Measurements from ENCODE around the gene FZD10. TPM values are rescaled to one million over a fixed set of nuclear protein-coding genes. Genes with fewer than 3 reads are reported as not detected.

The FZD10 gene
- total and polyA plus RNA-seq, 2 of the 13 experiments (the other 11 are each of a cell fraction or from before 2014, with no cell fraction given): not detected

DNA sequence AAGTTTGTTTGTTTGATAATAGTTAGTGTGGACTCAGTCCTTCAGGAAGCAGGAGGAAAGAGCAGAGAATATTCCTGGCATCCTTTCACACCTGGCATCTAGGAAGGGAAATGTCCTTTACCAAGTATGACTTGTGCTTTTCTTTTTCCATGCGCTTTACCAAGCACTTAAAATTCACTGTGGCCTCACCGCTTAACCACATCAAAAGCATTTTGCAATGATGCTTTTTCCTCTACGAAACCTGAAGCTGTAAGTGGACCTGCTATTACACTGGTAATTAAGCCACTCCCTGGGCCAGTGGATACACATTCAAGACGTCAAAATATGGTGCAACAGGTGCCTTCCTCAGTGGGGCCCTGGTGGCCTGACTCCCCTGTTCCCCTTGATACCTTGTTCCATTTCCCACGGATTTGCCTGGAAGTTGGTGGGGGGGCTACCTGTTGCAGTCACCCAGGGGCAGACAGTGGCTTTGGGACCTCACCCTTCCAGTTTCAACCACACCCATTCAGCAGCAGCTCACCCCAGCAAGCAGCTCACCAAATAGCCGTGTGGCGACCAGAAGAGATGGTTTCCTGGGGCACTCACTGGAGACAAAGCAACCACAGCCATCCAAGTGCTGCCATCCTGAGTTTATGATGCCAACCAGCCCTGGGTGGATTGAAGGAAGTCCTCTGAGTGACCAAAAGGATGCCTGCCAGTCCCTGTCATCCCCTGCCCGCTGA, 14.2 kb upstream of the FZD10 start:
- Histone ChIP-seq H4K20me1 (ENCODE audit: insufficient read depth, low read length) (no peaks in the 10 kb centered on the region), H3K27me3 (ENCODE audit: control insufficient read depth in 1 of 2, insufficient read depth in 2 of 2, low read length in 2 of 2) (peaks cover 4 to 47% of the 10 kb centered on the region in 2 experiments; a peak in 4 of 5 replicates), H3K9ac (ENCODE audit: insufficient read depth, low read depth, low read length) (no peak overlapping the region), H3K36me3 (replicated peaks in 1 of 2; ENCODE audit: control insufficient read depth in 1 of 2, insufficient read depth in 2 of 2, low read length in 2 of 2) (no peaks in the 10 kb centered on the region), H3K9me3 (ENCODE audit: low read length) (no peaks in the 10 kb centered on the region), H3K27ac (ENCODE audit: extremely low read length, insufficient read depth, low read length) (no peak overlapping the region), H3K4me3 (replicated peaks in 1 of 3; ENCODE audit: insufficient read depth in 1 of 3, low read depth in 2 of 3, low read length in 3 of 3) (no peak overlapping the region), H3K79me2 (ENCODE audit: insufficient read depth, low read length) (no peaks in the 10 kb centered on the region), H3K4me2 (ENCODE audit: low read depth, low read length) (no peak overlapping the region), H3K4me1 (ENCODE audit: insufficient read depth, low read length) (no peaks in the 10 kb centered on the region), H2AFZ (ENCODE audit: low read length) (no peak overlapping the region)
- POLR2A ChIA-PET: no interaction called here
- no peak for FAIRE-seq
- WGBS (ENCODE audit: low lambda C conversion rate): 12% methylated on average over 7 of the region's 8 CpGs
- TF ChIP-seq NFKBIZ (CRISPR knock-in tag; IDR thresholded peaks at IDR 0.05) (no peak), ZNF441 (CRISPR knock-in tag; IDR thresholded peaks at IDR 0.05; ENCODE audit: borderline replicate concordance) (no peak), ZNF558 (CRISPR knock-in tag; IDR thresholded peaks at IDR 0.05; ENCODE audit: borderline replicate concordance) (no peak), HDAC1 (CRISPR knock-in tag; IDR thresholded peaks at IDR 0.05) (no peak), KMT2B (CRISPR knock-in tag; IDR thresholded peaks at IDR 0.05) (no peak)
- no peak for ATAC-seq
- CTCF ChIA-PET (ENCODE audit: low intra/inter-chr PET ratio, low total read pairs): no interaction called here
- intact Hi-C loops (cut with micrococcal nuclease; ENCODE audit: unreplicated experiment) (no loop called here), in situ Hi-C loops (cut with HindIII; ENCODE audit: extremely low pct_ligation_motif_present, low pct_unique_long_range_greater_than_20kb) (no loop called here)
- DNase-seq (ENCODE audit: low spot score): no peak
- BruUV-seq (replicated peaks): no TSS peak

- Histone ChIP-seq H3K4me1 (ENCODE audit: insufficient read depth, low read length) (no peaks in the 10 kb centered on the region), H4K20me1 (ENCODE audit: insufficient read depth, low read length) (no peaks in the 10 kb centered on the region), H2AFZ (ENCODE audit: low read length) (no peak overlapping the region), H3K4me2 (ENCODE audit: low read depth, low read length) (no peak overlapping the region), H3K4me3 (replicated peaks in 1 of 3; ENCODE audit: insufficient read depth in 1 of 3, low read depth in 2 of 3, low read length in 3 of 3) (no peak overlapping the region), H3K9me3 (ENCODE audit: low read length) (no peaks in the 10 kb centered on the region), H3K27me3 (ENCODE audit: control insufficient read depth in 1 of 2, insufficient read depth in 2 of 2, low read length in 2 of 2) (peaks cover 6 to 31% of the 10 kb centered on the region in 2 experiments; a peak in 4 of 5 replicates), H3K9ac (ENCODE audit: insufficient read depth, low read depth, low read length) (no peak overlapping the region), H3K79me2 (ENCODE audit: insufficient read depth, low read length) (no peaks in the 10 kb centered on the region), H3K27ac (ENCODE audit: extremely low read length, insufficient read depth, low read length) (no peak overlapping the region), H3K36me3 (replicated peaks in 1 of 2; ENCODE audit: control insufficient read depth in 1 of 2, insufficient read depth in 2 of 2, low read length in 2 of 2) (no peaks in the 10 kb centered on the region)
- POLR2A ChIA-PET: no interaction called here
- FAIRE-seq (no peak), DNase-seq (ENCODE audit: low spot score) (no peak), ATAC-seq (no peak)
- in situ Hi-C loops (cut with HindIII; ENCODE audit: extremely low pct_ligation_motif_present, low pct_unique_long_range_greater_than_20kb) (no loop called here), intact Hi-C loops (cut with micrococcal nuclease; ENCODE audit: unreplicated experiment) (no loop called here)
- CTCF ChIA-PET (ENCODE audit: low intra/inter-chr PET ratio, low total read pairs): no interaction called here
- 17% methylated on average over 3 of the region's 9 CpGs for WGBS (ENCODE audit: low lambda C conversion rate)
- no TSS peak for BruUV-seq (replicated peaks)
- TF ChIP-seq PRDM10 (CRISPR knock-in tag; IDR thresholded peaks at IDR 0.05; ENCODE audit: low read depth) (no peak), NR2F6 (IDR thresholded peaks at IDR 0.05) (no peak), NR2F6 (CRISPR knock-in tag; IDR thresholded peaks at IDR 0.05) (no peak), CC2D1A (CRISPR knock-in tag; IDR thresholded peaks at IDR 0.05) (no peak), ZNF580 (CRISPR knock-in tag; IDR thresholded peaks at IDR 0.05; ENCODE audit: borderline replicate concordance, low read depth) (no peak), ZNF234 (CRISPR knock-in tag; conservative IDR thresholded peaks at IDR 0.05) (no peak), ZNF235 (CRISPR knock-in tag; IDR thresholded peaks at IDR 0.05; ENCODE audit: borderline replicate concordance) (no peak), ZNF629 (CRISPR knock-in tag; conservative IDR thresholded peaks at IDR 0.05) (no peak), MXD3 (CRISPR knock-in tag; IDR thresholded peaks at IDR 0.05) (no peak), IRX3 (CRISPR knock-in tag; IDR thresholded peaks at IDR 0.05; ENCODE audit: borderline replicate concordance, low read depth) (no peak), SALL1 (CRISPR knock-in tag; IDR thresholded peaks at IDR 0.05) (no peak)
These were observed 10.4 kb upstream of the FZD10 start for GRCh38 chr12:130151846-130152245.

Measured in HepG2 (cell line).